Esophagus (tissue), 2 donors: Measurements from ENCODE around the gene AOPEP. TPM values are rescaled to one million over a fixed set of nuclear protein-coding genes. Genes with fewer than 3 reads are reported as not detected.

Source experiments
- H3K27ac ChIP-seq, 2 donors: one replicate each; pipeline ENCODE4 v1.5.1; 2013; ENCODE audit warnings: low read depth in 2 of 2, mild to moderate bottlenecking in 2 of 2, inconsistent platforms in 1 of 2, low read length in 1 of 2, moderate library complexity in 1 of 2
- H3K27me3 ChIP-seq, 2 donors: one replicate each; pipeline ENCODE4 v1.6.1; 2013; ENCODE audit warnings: low read length in 2 of 2, control low read depth in 1 of 2, mild to moderate bottlenecking in 1 of 2; ENCODE audit not compliant: insufficient read depth in 2 of 2, control insufficient read depth in 1 of 2
- H3K36me3 ChIP-seq, 2 donors: one replicate each; pipeline ENCODE4 v1.6.1; 2013; ENCODE audit warnings: low read length in 1 of 2; ENCODE audit not compliant: control insufficient read depth in 2 of 2, insufficient read depth in 2 of 2
- H3K4me1 ChIP-seq, 2 donors: one replicate each; pipeline ENCODE4 v1.6.1; 2013; ENCODE audit warnings: low read length in 1 of 2; ENCODE audit not compliant: control insufficient read depth in 2 of 2, insufficient read depth in 2 of 2
- H3K4me3 ChIP-seq, 2 donors: one replicate each; pipeline ENCODE4 v1.5.1; 2013; ENCODE audit warnings: low read length in 2 of 2, mild to moderate bottlenecking in 2 of 2, low read depth in 1 of 2, moderate library complexity in 1 of 2
- H3K9me3 ChIP-seq, 2 donors: one replicate each; pipeline ENCODE4 v1.6.1; 2013; ENCODE audit warnings: mild to moderate bottlenecking in 2 of 2, low read depth in 1 of 2, low read length in 1 of 2, moderate library complexity in 1 of 2; ENCODE audit not compliant: control insufficient read depth in 2 of 2, insufficient read depth in 1 of 2
- WGBS, 2 donors: extraction: QIAGEN DNeasy Blood & Tissue Kit; methylation state at CpG; one replicate each; pipeline ENCODE4 v1.1.7; 2013; 5-methylcytosine and 5-hydroxymethylcytosine counted together
- polyA plus RNA-seq, 2 donors: library from polyadenylated mRNA; stranded (reverse); fragments of 200-250 nt; gene quantifications; one replicate each; pipeline ENCODE4 v1.2.3, GENCODE V29; 2013
- donor health status: healthy with polysubstance abuse.
- donor health status: Bipolar disorder and iron deficiency.

The AOPEP gene
- polyA plus RNA-seq, 2 donors, result 99.6 to 111 TPM

DNA sequence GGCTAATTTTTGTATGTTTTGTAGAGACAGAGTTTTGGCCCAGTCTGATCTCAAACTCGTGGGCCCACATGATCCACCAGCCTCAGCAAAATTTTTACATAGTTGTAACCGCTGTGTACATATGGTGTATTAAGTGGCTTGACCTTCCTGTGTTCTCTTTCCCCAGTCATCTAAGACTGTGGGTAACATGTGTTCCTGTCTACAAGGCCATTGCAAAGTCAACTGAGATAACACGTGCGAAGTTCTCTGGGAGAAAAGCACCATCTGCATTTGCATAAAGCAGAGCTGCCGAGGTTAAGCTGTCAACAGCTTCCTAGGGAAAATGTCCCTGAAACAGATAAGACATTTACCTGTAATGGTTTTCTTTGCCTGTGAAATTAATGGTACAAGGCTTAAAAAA is 317.3 kb downstream of the AOPEP start:
- 45 to 46% methylated on average over 5 of the region's 5 CpGs for WGBS, 2 donors
- Histone ChIP-seq H3K27me3 (no peaks in the 10 kb centered on the region), H3K4me3 (no peak overlapping the region), H3K36me3 (peaks cover 0 to 4% of the 10 kb centered on the region in 2 donors), H3K27ac (peak overlapping the region; percentile 3 to 67), H3K4me1 (peaks cover 0 to 11% of the 10 kb centered on the region in 2 donors), H3K9me3 (no peaks in the 10 kb centered on the region)

DNA sequence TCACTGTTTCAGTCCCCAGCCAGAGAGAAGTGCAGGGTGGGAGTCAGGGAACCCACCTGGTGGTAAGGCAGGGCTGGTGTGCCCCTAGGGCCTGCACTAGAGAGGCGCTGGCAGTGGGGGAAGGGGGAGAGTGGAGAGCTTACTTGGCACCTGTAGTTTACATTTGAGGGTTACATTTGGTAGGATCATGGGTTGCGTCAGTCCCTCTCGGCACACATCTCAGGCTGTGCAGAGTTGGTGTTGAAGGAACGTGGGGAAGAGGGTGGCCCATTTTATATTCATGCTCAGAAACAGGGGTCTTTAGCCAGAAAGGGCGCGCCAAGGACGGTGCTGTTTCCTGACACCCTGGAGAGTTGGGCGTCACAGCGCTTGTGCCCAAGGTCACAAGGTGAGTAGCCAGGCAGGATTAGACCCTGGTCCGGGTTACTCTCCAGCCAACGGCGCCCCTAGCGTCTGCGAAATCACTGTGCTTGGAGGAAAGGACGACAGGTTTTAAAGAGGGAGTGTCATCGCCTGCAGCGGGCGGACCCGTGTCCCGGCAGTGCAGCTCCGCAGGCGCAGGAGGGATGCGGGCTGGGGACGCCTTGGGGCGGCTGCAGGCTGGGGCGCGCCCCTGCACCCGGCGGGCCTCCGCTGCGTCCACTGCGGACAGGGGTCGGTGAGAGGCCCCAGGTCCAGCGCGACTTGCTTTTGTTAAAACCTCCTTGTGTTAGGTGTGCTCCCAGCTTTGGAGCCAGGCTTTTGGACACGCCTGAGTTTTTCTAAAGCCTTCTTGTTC is 318.4 kb downstream of the AOPEP start:
- peak overlapping the region; percentile 24 to 41 for H3K4me3 ChIP-seq

GRCh38 chr9:95045751-95046150 is 319.3 kb downstream of the AOPEP start:
- peaks cover 0 to 7% of the 10 kb centered on the region in 2 donors for H3K4me1 ChIP-seq
- H3K36me3 ChIP-seq, result peaks cover 0 to 4% of the 10 kb centered on the region in 2 donors
- H3K4me3 ChIP-seq, result peak overlapping the region; percentile 24 to 41
- H3K27me3 ChIP-seq, result no peaks in the 10 kb centered on the region
- H3K9me3 ChIP-seq, result no peaks in the 10 kb centered on the region
- peak overlapping the region; percentile 94 to 95 for H3K27ac ChIP-seq
- 37 to 45% methylated on average over 16 of the region's 16 CpGs for WGBS, 2 donors

More for the DNA sequence above, 318.4 kb downstream of the AOPEP start:
- Histone ChIP-seq H3K4me1 (peaks cover 0 to 11% of the 10 kb centered on the region in 2 donors), H3K27ac (peak overlapping the region; percentile 94 to 95), H3K27me3 (no peaks in the 10 kb centered on the region), H3K9me3 (no peaks in the 10 kb centered on the region), H3K36me3 (peaks cover 0 to 4% of the 10 kb centered on the region in 2 donors)
- 37 to 39% methylated on average over 36 of the region's 36 CpGs for WGBS, 2 donors

DNA sequence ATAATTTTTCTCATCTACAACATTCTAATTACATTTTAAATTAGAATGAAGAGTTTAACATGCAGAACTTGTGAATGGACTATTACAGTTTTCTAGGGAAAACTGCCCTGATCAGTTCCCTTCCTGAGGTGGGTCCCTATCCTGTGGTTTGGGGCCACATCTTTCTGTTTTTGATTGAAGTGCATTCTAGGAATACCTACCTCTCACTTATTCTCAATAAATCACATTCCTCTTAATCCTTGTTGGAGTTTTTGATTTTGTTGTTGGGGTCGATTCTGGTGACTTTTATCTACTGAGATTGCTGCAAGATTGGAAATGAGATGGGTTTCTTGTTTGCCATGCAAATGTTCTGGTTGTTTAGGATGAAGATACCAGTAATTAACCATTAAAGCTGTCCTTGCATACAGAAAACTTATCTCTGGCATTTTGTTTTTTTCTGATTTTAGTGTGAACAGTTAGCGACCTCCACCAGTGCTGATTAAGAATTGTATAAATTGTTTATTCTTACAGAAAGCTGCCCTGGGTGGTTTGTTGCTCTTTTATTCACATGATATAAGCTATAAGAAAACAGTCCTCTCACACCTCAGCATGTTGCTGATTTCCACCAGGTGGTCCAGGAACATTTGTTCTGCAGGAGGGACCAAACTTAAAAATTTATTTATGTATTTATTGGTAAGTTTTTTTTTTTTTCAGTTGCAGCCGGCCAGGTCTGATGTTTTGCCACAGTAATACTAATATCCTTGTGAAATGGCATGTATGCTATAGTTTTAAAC is 321.1 kb downstream of the AOPEP start:
- H3K27me3 ChIP-seq, result no peaks in the 10 kb centered on the region
- peak overlapping the region in 1 of 2 donors; percentile 84 for H3K4me3 ChIP-seq
- H3K36me3 ChIP-seq, result peaks cover 0 to 4% of the 10 kb centered on the region in 2 donors
- H3K27ac ChIP-seq, result peak overlapping the region; percentile 60 to 95
- H3K9me3 ChIP-seq, result no peaks in the 10 kb centered on the region
- WGBS, 2 donors, result 24 to 31% methylated on average over 3 of the region's 3 CpGs
- peaks cover 0 to 7% of the 10 kb centered on the region in 2 donors for H3K4me1 ChIP-seq

DNA sequence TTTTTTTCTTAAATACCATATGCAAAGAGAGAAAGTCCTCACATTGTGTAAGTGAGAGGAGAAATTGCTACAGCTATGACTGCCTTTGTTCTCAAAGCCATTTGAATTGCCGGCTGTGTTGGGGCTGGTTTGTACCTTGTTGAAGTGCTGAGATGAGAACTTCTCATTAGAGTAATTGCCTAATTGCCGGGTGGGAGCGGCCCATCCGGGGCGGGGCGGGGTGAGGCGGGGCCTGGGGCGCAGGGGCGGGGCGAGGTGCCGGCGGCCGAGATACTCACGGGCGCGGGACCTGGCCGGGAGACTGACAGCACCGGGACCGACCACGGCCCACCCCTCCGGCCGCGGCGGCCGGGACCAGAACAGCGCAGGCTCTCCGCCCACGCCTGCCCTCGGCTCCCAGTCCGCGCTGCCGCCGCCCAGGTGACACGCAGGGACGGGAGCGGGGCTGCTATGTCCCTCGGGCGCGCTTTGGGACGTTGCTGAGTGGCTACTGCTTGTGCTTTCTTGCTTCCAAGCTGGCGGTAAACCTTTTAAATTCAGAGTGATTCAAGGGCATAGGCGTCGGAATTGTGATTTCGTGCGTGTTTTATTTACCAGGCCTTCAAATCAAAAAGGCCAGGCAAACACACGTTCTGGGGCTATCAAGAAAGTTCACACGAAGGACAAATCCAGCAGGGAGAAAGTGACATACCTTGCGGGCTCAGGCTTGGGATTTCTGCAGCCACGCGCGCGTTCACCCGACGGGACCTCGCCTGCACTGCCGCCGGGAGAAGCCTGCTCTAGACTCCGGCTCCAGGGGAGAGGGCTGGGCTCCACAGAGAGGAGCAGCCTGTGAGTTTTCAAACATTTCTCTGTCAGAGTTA is 322.0 kb downstream of the AOPEP start:
- Histone ChIP-seq H3K9me3 (no peaks in the 10 kb centered on the region), H3K36me3 (peaks cover 0 to 4% of the 10 kb centered on the region in 2 donors), H3K27me3 (no peaks in the 10 kb centered on the region), H3K27ac (peak overlapping the region; percentile 95 to 98), H3K4me1 (peaks cover 0 to 7% of the 10 kb centered on the region in 2 donors), H3K4me3 (peak overlapping the region; percentile 68 to 84)
- WGBS, 2 donors, result 1% methylated on average over 58 of the region's 58 CpGs

GRCh38 chr9:95049761-95050160 is 323.3 kb downstream of the AOPEP start:
- H3K27ac ChIP-seq, result peak overlapping the region; percentile 53 to 69
- no peaks in the 10 kb centered on the region for H3K9me3 ChIP-seq
- no peaks in the 10 kb centered on the region for H3K27me3 ChIP-seq
- 23 to 24% methylated on average over 6 of the region's 6 CpGs for WGBS, 2 donors
- H3K4me3 ChIP-seq, result peak overlapping the region; percentile 36 to 66
- peaks cover 0 to 4% of the 10 kb centered on the region in 2 donors for H3K36me3 ChIP-seq
- peaks cover 0 to 2% of the 10 kb centered on the region in 2 donors for H3K4me1 ChIP-seq

DNA sequence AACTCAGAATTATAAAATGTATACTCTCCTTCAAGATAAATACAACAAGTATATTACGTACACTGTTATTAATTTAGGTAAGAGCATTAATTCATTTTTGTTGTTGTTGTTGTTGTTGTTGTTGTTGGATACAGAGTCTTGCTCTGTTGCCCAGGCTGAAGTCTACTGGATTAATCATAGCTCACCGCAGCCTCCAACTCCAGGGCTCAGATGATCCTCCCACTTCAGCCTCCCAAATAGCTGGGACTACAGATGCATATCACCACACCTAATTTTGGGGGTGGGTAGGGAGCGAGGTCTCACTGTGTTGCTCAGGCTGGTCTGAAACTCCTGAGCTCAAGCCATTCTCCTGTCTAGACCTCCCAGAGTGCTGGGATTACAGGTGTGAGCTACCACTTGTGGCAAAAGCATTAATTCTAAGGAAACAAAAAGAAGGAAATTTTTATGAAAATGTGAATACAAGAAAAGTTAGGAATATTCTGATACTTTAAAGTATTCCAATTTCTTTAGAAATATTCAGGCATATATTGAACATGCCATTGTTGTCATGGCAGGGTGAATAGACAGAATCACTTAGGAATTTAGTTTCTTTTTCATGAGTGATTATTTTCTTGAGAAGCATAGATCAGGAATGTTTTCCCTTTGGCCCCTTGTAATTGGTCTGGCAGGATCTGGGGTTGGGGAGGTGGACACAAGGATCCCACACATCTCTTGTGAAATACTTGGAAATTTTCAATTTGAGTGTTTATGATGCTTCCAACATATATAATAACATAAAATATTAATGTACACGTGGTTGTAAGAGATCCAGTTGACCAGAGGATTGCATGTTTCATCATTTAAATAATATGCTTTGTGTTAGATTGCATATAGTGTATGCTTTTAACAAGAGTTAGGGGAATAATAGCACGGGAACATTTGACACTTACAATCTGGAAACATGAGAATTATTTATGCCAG is 327.4 kb downstream of the AOPEP start:
- H3K27ac ChIP-seq, result peak overlapping the region; percentile 47 to 74
- no peaks in the 10 kb centered on the region for H3K27me3 ChIP-seq
- WGBS, 2 donors, result 50 to 57% methylated on average over 5 of the region's 5 CpGs
- H3K9me3 ChIP-seq, result no peaks in the 10 kb centered on the region
- peak overlapping the region in 1 of 2 donors; percentile 20 for H3K4me3 ChIP-seq
- H3K36me3 ChIP-seq, result peaks cover 0 to 6% of the 10 kb centered on the region in 2 donors
- peaks cover 10 to 14% of the 10 kb centered on the region in 2 donors for H3K4me1 ChIP-seq

DNA sequence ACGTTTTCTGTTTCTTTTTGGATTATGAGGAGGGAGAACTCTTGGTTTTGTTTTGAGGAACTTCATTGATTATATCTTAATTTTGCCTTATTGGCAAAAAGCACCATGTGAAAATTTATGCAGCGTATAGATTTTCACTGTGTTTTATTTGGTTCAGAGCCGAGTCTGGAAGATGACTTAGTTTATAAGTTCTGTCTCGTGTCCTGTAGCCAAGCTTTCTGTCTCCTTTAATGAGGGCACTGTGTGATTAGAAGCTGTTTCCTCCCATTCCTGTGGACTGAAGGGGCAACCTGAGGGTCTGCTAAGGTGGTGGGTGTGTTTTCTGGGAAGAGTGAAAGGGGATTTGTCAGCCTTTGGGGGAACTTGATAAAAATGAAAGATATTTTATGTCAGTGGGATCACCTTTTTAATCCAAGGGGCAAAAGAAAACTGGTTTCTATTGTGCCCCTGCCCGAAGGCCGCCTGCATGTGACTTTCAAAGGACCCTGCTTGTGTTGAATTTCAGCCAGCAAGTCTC is 328.9 kb downstream of the AOPEP start:
- Histone ChIP-seq H3K9me3 (no peaks in the 10 kb centered on the region), H3K36me3 (peaks cover 0 to 6% of the 10 kb centered on the region in 2 donors), H3K27me3 (no peaks in the 10 kb centered on the region), H3K4me1 (peaks cover 10 to 14% of the 10 kb centered on the region in 2 donors), H3K27ac (peak overlapping the region; percentile 76 to 86), H3K4me3 (peak overlapping the region in 1 of 2 donors; percentile 44)
- WGBS, 2 donors, result 13 to 21% methylated on average over 6 of the region's 6 CpGs
